ENCODE data around the gene FOXP1. TPM values are rescaled to one million over a fixed set of nuclear protein-coding genes. Genes with fewer than 3 reads are reported as not detected.

Gene FOXP1
- polyA plus RNA-seq, 1 donor from 2014 or later, result 5.6 TPM

DNA sequence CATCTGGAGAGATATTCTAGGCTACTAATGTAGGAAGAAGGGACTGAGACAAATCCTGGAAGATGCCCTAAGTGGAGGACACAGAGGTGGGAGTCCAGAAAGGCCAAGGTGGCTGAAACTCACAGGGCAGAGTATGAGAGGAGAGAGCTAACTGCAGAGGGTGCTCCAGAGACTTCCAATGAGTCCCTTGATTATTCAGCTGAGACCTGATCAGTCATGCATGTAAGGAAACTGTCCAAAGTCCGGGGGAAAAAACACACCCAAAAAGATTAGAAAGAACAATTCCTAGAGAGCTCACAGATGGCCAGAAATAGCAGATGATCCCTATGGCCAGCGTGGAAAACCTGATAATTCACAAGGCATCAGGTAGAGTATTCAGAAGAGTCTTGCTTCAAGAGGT lies 18.7 kb upstream of the FOXP1 start:
- H3K79me2 ChIP-seq (replicated peaks; ENCODE audit: insufficient read depth, low read length), result no peaks in the 10 kb centered on the region
- no peaks in the 10 kb centered on the region for H4K20me1 ChIP-seq (ENCODE audit: insufficient read depth)
- no peak for TF ChIP-seq EZH2 (IDR thresholded peaks at IDR 0.05; ENCODE audit: borderline replicate concordance, insufficient read depth, low read length, poor library complexity, severe bottlenecking)
- no peak for TF ChIP-seq EP300 (conservative IDR thresholded peaks at IDR 0.05; ENCODE audit: poor library complexity, severe bottlenecking)
- TF ChIP-seq RAD21 (conservative IDR thresholded peaks at IDR 0.05), result no peak
- TF ChIP-seq SMC3 (conservative IDR thresholded peaks at IDR 0.05; ENCODE audit: poor library complexity), result no peak
- no peak for TF ChIP-seq TAF1 (IDR thresholded peaks at IDR 0.05; ENCODE audit: low read depth)
- TF ChIP-seq MXI1 (conservative IDR thresholded peaks at IDR 0.05; ENCODE audit: poor library complexity, severe bottlenecking), result no peak
- TF ChIP-seq, protein P1, sequence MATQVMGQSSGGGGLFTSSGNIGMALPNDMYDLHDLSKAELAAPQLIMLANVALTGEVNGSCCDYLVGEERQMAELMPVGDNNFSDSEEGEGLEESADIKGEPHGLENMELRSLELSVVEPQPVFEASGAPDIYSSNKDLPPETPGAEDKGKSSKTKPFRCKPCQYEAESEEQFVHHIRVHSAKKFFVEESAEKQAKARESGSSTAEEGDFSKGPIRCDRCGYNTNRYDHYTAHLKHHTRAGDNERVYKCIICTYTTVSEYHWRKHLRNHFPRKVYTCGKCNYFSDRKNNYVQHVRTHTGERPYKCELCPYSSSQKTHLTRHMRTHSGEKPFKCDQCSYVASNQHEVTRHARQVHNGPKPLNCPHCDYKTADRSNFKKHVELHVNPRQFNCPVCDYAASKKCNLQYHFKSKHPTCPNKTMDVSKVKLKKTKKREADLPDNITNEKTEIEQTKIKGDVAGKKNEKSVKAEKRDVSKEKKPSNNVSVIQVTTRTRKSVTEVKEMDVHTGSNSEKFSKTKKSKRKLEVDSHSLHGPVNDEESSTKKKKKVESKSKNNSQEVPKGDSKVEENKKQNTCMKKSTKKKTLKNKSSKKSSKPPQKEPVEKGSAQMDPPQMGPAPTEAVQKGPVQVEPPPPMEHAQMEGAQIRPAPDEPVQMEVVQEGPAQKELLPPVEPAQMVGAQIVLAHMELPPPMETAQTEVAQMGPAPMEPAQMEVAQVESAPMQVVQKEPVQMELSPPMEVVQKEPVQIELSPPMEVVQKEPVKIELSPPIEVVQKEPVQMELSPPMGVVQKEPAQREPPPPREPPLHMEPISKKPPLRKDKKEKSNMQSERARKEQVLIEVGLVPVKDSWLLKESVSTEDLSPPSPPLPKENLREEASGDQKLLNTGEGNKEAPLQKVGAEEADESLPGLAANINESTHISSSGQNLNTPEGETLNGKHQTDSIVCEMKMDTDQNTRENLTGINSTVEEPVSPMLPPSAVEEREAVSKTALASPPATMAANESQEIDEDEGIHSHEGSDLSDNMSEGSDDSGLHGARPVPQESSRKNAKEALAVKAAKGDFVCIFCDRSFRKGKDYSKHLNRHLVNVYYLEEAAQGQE (IDR thresholded peaks at IDR 0.05; ENCODE audit: borderline replicate concordance), result no peak
- H3K36me3 ChIP-seq (ENCODE audit: insufficient read depth, low read length), result no peaks in the 10 kb centered on the region
- H3K4me3 ChIP-seq (ENCODE audit: low read length), result no peak overlapping the region
- no peaks in the 10 kb centered on the region for H3K27me3 ChIP-seq (ENCODE audit: insufficient read depth, low read depth, low read length)
- no peak overlapping the region for H3K4me2 ChIP-seq (ENCODE audit: low read length)
- no peaks in the 10 kb centered on the region for H3F3A ChIP-seq (ENCODE audit: insufficient read depth, low read length, poor library complexity, severe bottlenecking)
- H3K9me2 ChIP-seq (ENCODE audit: insufficient read depth, low read length), result no peaks in the 10 kb centered on the region
- H3K9ac ChIP-seq (ENCODE audit: low read length), result no peak overlapping the region
- no peak overlapping the region for H3K27ac ChIP-seq (ENCODE audit: low read length)
- H3K9me3 ChIP-seq (ENCODE audit: low read length), result no peaks in the 10 kb centered on the region
- H2AFZ ChIP-seq (ENCODE audit: low read depth, low read length), result no peak overlapping the region

- Histone ChIP-seq H3K9me2 (ENCODE audit: insufficient read depth, low read length) (no peaks in the 10 kb centered on the region), H3K27me3 (ENCODE audit: insufficient read depth, low read depth, low read length) (no peaks in the 10 kb centered on the region), H2AFZ (ENCODE audit: low read depth, low read length) (no peak overlapping the region), H4K20me1 (ENCODE audit: insufficient read depth) (no peaks in the 10 kb centered on the region), H3F3A (ENCODE audit: insufficient read depth, low read length, poor library complexity, severe bottlenecking) (no peaks in the 10 kb centered on the region), H3K4me2 (ENCODE audit: low read length) (no peak overlapping the region), H3K9ac (ENCODE audit: low read length) (no peak overlapping the region), H3K9me3 (ENCODE audit: low read length) (no peaks in the 10 kb centered on the region), H3K36me3 (ENCODE audit: insufficient read depth, low read length) (no peaks in the 10 kb centered on the region), H3K4me3 (ENCODE audit: low read length) (no peak overlapping the region), H3K27ac (ENCODE audit: low read length) (no peak overlapping the region), H3K79me2 (replicated peaks; ENCODE audit: insufficient read depth, low read length) (no peaks in the 10 kb centered on the region)
- TF ChIP-seq SMC3 (conservative IDR thresholded peaks at IDR 0.05; ENCODE audit: poor library complexity) (no peak), MXI1 (conservative IDR thresholded peaks at IDR 0.05; ENCODE audit: poor library complexity, severe bottlenecking) (no peak), TAF1 (IDR thresholded peaks at IDR 0.05; ENCODE audit: low read depth) (no peak), EP300 (conservative IDR thresholded peaks at IDR 0.05; ENCODE audit: poor library complexity, severe bottlenecking) (no peak), RAD21 (conservative IDR thresholded peaks at IDR 0.05) (no peak), EZH2 (IDR thresholded peaks at IDR 0.05; ENCODE audit: borderline replicate concordance, insufficient read depth, low read length, poor library complexity, severe bottlenecking) (no peak), POLR2AphosphoS5 (IDR thresholded peaks at IDR 0.05) (no peak)
- TF ChIP-seq, protein P2, sequence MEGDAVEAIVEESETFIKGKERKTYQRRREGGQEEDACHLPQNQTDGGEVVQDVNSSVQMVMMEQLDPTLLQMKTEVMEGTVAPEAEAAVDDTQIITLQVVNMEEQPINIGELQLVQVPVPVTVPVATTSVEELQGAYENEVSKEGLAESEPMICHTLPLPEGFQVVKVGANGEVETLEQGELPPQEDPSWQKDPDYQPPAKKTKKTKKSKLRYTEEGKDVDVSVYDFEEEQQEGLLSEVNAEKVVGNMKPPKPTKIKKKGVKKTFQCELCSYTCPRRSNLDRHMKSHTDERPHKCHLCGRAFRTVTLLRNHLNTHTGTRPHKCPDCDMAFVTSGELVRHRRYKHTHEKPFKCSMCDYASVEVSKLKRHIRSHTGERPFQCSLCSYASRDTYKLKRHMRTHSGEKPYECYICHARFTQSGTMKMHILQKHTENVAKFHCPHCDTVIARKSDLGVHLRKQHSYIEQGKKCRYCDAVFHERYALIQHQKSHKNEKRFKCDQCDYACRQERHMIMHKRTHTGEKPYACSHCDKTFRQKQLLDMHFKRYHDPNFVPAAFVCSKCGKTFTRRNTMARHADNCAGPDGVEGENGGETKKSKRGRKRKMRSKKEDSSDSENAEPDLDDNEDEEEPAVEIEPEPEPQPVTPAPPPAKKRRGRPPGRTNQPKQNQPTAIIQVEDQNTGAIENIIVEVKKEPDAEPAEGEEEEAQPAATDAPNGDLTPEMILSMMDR (IDR thresholded peaks at IDR 0.05; ENCODE audit: poor library complexity, severe bottlenecking), result no peak
- TF ChIP-seq, protein P1 (IDR thresholded peaks at IDR 0.05; ENCODE audit: borderline replicate concordance), result no peak
Measured at GRCh38 chr3:71601811-71602210, 18.3 kb upstream of the FOXP1 start.
